Spleen (tissue), 11 donors: ENCODE measurements around the gene BGLAP. TPM values are rescaled to one million over a fixed set of nuclear protein-coding genes. Genes with fewer than 3 reads are reported as not detected.
"Not testable (repeated sequence)": the region's sequence is repeated elsewhere in the genome, so short reads cannot be mapped to it uniquely, and the experiment has no call there.

ENCODE experiments used
- DNase-seq: peaks from one replicate; pipeline ENCODE4 v3.0.0-alpha.2; 2020
- H3K27ac ChIP-seq, 8 donors: fragments of 200-600 bp; sonication (generic) in 7 of 8; 1 replicate in 4 of 8; 2 replicates in 4 of 8; pipeline versions ENCODE4 v1.5.0 to v1.8.0; 2016 to 2021; ENCODE audit warnings: inconsistent platforms in 4 of 8, mild to moderate bottlenecking in 4 of 8, moderate library complexity in 1 of 8
- H3K27me3 ChIP-seq, 7 donors: fragments of 200-600 bp; sonication (generic) in 6 of 7; replicated peaks in 1 of 7; 1 replicate in 4 of 7; 2 replicates in 3 of 7; pipeline versions ENCODE4 v1.5.0 to v1.8.0; 2016 to 2021; ENCODE audit warnings: inconsistent platforms in 3 of 7, mild to moderate bottlenecking in 1 of 7
- H3K36me3 ChIP-seq, 6 donors: fragments of 200-600 bp; sonication (generic) in 5 of 6; 1 replicate in 4 of 6; 2 replicates in 2 of 6; pipeline versions ENCODE4 v1.5.0 to v1.8.0; 2016 to 2021; ENCODE audit warnings: inconsistent platforms in 2 of 6
- H3K4me1 ChIP-seq, 6 donors: fragments of 200-600 bp; sonication (generic) in 5 of 6; 1 replicate in 3 of 6; 2 replicates in 3 of 6; pipeline versions ENCODE4 v1.5.0 to v1.8.0; 2016 to 2021; ENCODE audit warnings: inconsistent platforms in 3 of 6
- H3K4me3 ChIP-seq, 8 donors: fragments of 200-600 bp; sonication (generic) in 7 of 8; 1 replicate in 4 of 8; 2 replicates in 4 of 8; pipeline versions ENCODE4 v1.5.0 to v1.8.0; 2016 to 2021; ENCODE audit warnings: inconsistent platforms in 4 of 8, mild to moderate bottlenecking in 4 of 8, moderate library complexity in 2 of 8
- H3K9me3 ChIP-seq, 8 donors: fragments of 200-600 bp; sonication (generic) in 7 of 8; 1 replicate in 4 of 8; 2 replicates in 4 of 8; pipeline versions ENCODE4 v1.5.0 to v1.8.0; 2016 to 2021; ENCODE audit warnings: inconsistent platforms in 4 of 8
- CTCF ChIP-seq, 11 experiments: fragments of 200-600 bp in 7 of 11; fragments of 450-650 bp in 4 of 11; sonication (generic) in 4 of 11; IDR thresholded peaks in 8 of 11; conservative IDR thresholded peaks in 3 of 11; 1 replicate in 7 of 11; 2 replicates in 4 of 11; pipeline versions ENCODE4 v1.4.0 to v1.8.0; 2016 to 2021; ENCODE audit warnings: antibody characterized with exemption in 11 of 11, inconsistent platforms in 4 of 11, mild to moderate bottlenecking in 1 of 11
- POLR2A ChIP-seq, 3 donors: fragments of 450-650 bp; IDR thresholded peaks; one replicate each; pipeline ENCODE4 v1.5.1; 2017; ENCODE audit warnings: antibody characterized with exemption in 3 of 3, mild to moderate bottlenecking in 1 of 3
- POLR2AphosphoS5 ChIP-seq, 3 donors: sonication (generic); formaldehyde crosslinking; IDR thresholded peaks; one replicate each; pipeline ENCODE4 v1.5.1; 2017; ENCODE audit warnings: antibody characterized with exemption in 3 of 3
- WGBS, 5 donors: extraction: QIAGEN DNeasy Blood & Tissue Kit in 3 of 5; methylation state at CpG; one replicate each; pipeline versions ENCODE4 v1.1.5 to v1.1.7; 2013 to 2018; 5-methylcytosine and 5-hydroxymethylcytosine counted together
- intact Hi-C: fragments of 100-400 bp; cut with DNase I; formaldehyde crosslinking; loops from one replicate; pipeline ENCODE4 v1.15.0; 2023; ENCODE audit warnings: low total_unique reads
- polyA plus RNA-seq, 3 donors: library from polyadenylated mRNA; stranded (reverse); fragments of 200-250 nt; gene quantifications; one replicate each; pipeline ENCODE4 v1.2.1, GENCODE V29; 2013
- total RNA-seq, 7 donors: library from RNA; depleted of rRNA in 3 of 7; stranded (reverse); fragments of >200 nt in 3 of 7; fragmentation: NEBNext Ultra II Directional in 4 of 7; extraction: Animal tissue kit (Norgen Biotek cat#: 25700) in 4 of 7; gene quantifications; one replicate each; pipeline versions ENCODE4 v1.1.0 to v1.2.1, GENCODE V29; 2016 to 2021
- donor health status: healthy with polysubstance abuse.
- donor health status: DM: no; HTN: no; CAD: no; lungs with moderate emphysema.
- donor health status: DM: no; HTN: no; CAD: no.
- donor health status: Bipolar disorder and iron deficiency.
- donor health status: healthy.
- donor health status: DM: no; HTN: no; CAD: no.
- donor health status: DM: yes; HTN: yes; CAD: no.

Gene BGLAP
- total and polyA plus RNA-seq, 10 donors = 1.7 to 6.0 (median 2.4) TPM

GRCh38 chr1:156212833-156213643, 28.9 kb upstream of the BGLAP start, which contains the start of gene PMF1:
PMF1 (plus strand) TSS chr1:156213007; CDS start chr1:156213016, 9 bp downstream.
- intact Hi-C loops = no loop called here
- Histone ChIP-seq H3K36me3 (peaks cover 0 to 68% (median 18%) of the 10 kb centered on the region in 6 donors), H3K4me3 (peak within 1 kb of the TSS; percentile 38 to 82 (median 57)), H3K27ac (peak within 1 kb of the TSS; percentile 93 to 99 (median 98)), H3K4me1 (peaks cover 24 to 59% (median 39%) of the 10 kb centered on the region in 6 donors), H3K27me3 (no peaks in the 10 kb centered on the region), H3K9me3 (no peaks in the 10 kb centered on the region)
- 0% methylated on average over 34 to 61 of the region's 61 CpGs for WGBS, 5 donors
- peak; percentile 98 for DNase-seq
- TF ChIP-seq POLR2A (IDR thresholded peaks at IDR 0.05) (no peak), CTCF (IDR thresholded peaks at IDR 0.05 in 8 of 11, conservative IDR thresholded peaks at IDR 0.05 in 3 of 11) (peak in 4 of 11 experiments; percentile 16 to 41 (median 31)), POLR2AphosphoS5 (IDR thresholded peaks at IDR 0.05) (peak; percentile 91 to 95 (median 95))

- intact Hi-C loops = no loop called here
- H3K27ac ChIP-seq = peak overlapping the region; percentile 93 to 99 (median 98)
- peaks cover 27 to 64% (median 44%) of the 10 kb centered on the region in 6 donors for H3K4me1 ChIP-seq
- H3K9me3 ChIP-seq = no peaks in the 10 kb centered on the region
- no peaks in the 10 kb centered on the region for H3K27me3 ChIP-seq
- H3K4me3 ChIP-seq = peak overlapping the region; percentile 38 to 82 (median 57)
- WGBS, 5 donors = 21 to 30% (median 26%) methylated on average over 11 of the region's 11 CpGs
- no peak for DNase-seq
- peaks cover 0 to 63% (median 13%) of the 10 kb centered on the region in 6 donors for H3K36me3 ChIP-seq
- TF ChIP-seq POLR2A (IDR thresholded peaks at IDR 0.05) = no peak
- TF ChIP-seq POLR2AphosphoS5 (IDR thresholded peaks at IDR 0.05) = no peak
- no peak for TF ChIP-seq CTCF (IDR thresholded peaks at IDR 0.05 in 8 of 11, conservative IDR thresholded peaks at IDR 0.05 in 3 of 11)
These were observed 28.4 kb upstream of the BGLAP start for GRCh38 chr1:156213644-156213966.

- Histone ChIP-seq H3K4me3 (peak overlapping the region in 7 of 8 donors; percentile 53 to 82 (median 58)), H3K36me3 (peaks cover 0 to 59% (median 10%) of the 10 kb centered on the region in 6 donors), H3K27ac (peak overlapping the region in 7 of 8 donors; percentile 93 to 99 (median 97)), H3K27me3 (no peaks in the 10 kb centered on the region), H3K4me1 (peaks cover 27 to 70% (median 48%) of the 10 kb centered on the region in 6 donors), H3K9me3 (no peaks in the 10 kb centered on the region)
- TF ChIP-seq POLR2AphosphoS5 (IDR thresholded peaks at IDR 0.05) (no peak), POLR2A (IDR thresholded peaks at IDR 0.05) (no peak), CTCF (IDR thresholded peaks at IDR 0.05 in 8 of 11, conservative IDR thresholded peaks at IDR 0.05 in 3 of 11) (no peak)
- intact Hi-C loops = no loop called here
- WGBS, 5 donors = 76 to 87% (median 82%) methylated on average over 16 of the region's 16 CpGs
- DNase-seq = no peak
These were observed 27.8 kb upstream of the BGLAP start for GRCh38 chr1:156214024-156214748.

GRCh38 chr1:156216361-156217086, 25.5 kb upstream of the BGLAP start:
- H3K27me3 ChIP-seq, H3K9me3 ChIP-seq, H3K4me3 ChIP-seq, intact Hi-C loops: not testable (repeated sequence)
- Histone ChIP-seq H3K4me1 (peaks cover 27 to 90% (median 51%) of the 10 kb centered on the region in 6 donors), H3K36me3 (peaks cover 0 to 59% (median 13%) of the 10 kb centered on the region in 6 donors), H3K27ac (peak overlapping the region in 4 of 8 donors; percentile 85 to 99 (median 87))
- 90 to 97% (median 92%) methylated on average over 54 to 55 of the region's 55 CpGs for WGBS, 5 donors
- DNase-seq = peak; percentile 72
